ENCODE results near the gene MCTP2. TPM values are rescaled to one million over a fixed set of nuclear protein-coding genes. Genes with fewer than 3 reads are reported as not detected.

The MCTP2 gene
- total and polyA plus RNA-seq, 2 of the 13 experiments (the other 11 are each of a cell fraction or from before 2014, with no cell fraction given): 5.1 to 8.6 TPM

- TF ChIP-seq ZNF563 (CRISPR knock-in tag; IDR thresholded peaks at IDR 0.05): no peak
- no peak for TF ChIP-seq ZFYVE20 (CRISPR knock-in tag; IDR thresholded peaks at IDR 0.05; ENCODE audit: borderline replicate concordance, low read depth)
- TF ChIP-seq ZIK1 (CRISPR knock-in tag; IDR thresholded peaks at IDR 0.05; ENCODE audit: borderline replicate concordance, low read depth): no peak
- no peak for TF ChIP-seq ZNF737 (CRISPR knock-in tag; IDR thresholded peaks at IDR 0.05; ENCODE audit: borderline replicate concordance)
- no peak for TF ChIP-seq ZNF256 (CRISPR knock-in tag; conservative IDR thresholded peaks at IDR 0.05)
These were observed 45.7 kb upstream of the MCTP2 start (continued) for GRCh38 chr15:94185547-94186236.

DNA sequence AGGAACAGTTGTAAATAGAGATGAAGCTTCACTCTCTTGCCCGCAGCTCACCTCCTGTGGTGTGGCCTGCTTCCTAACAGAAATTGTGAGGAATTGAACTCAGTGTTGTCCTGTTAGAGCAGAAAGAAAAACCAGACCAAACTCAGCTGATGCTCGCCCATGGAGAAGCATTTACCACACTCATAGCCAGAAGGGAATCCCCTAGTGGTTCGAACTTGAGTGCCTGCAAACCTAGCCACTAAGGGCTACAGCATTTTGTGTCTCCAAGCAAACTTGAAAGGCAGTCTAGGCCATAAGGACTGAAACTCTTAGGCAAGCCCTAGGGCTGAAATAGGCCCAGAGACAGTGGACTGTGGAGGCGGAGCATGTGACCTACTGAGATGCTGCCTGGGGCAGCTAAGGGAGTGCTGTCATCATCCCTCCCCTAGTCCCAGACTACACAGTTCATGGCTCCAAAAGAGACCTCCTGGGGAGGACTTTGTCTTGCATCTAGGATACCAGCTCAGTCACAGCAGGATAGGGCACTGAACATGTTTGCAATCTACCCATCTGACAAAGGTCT, 44.5 kb upstream of the MCTP2 start:
- POLR2A ChIA-PET: no interaction called here
- no peak for FAIRE-seq
- TF ChIP-seq RFXAP (CRISPR knock-in tag; IDR thresholded peaks at IDR 0.05; ENCODE audit: borderline replicate concordance) (no peak), NFIB (CRISPR knock-in tag; IDR thresholded peaks at IDR 0.05; ENCODE audit: borderline replicate concordance) (no peak), UBTF (CRISPR knock-in tag; IDR thresholded peaks at IDR 0.05) (no peak), TERF1 (CRISPR knock-in tag; IDR thresholded peaks at IDR 0.05) (no peak), ESRRA (CRISPR knock-in tag; IDR thresholded peaks at IDR 0.05; ENCODE audit: low read depth) (no peak), GFI1 (CRISPR knock-in tag; IDR thresholded peaks at IDR 0.05; ENCODE audit: borderline replicate concordance) (no peak), JUND (CRISPR knock-in tag; IDR thresholded peaks at IDR 0.05) (no peak), KLF13 (CRISPR knock-in tag; IDR thresholded peaks at IDR 0.05) (no peak), IKZF5 (CRISPR knock-in tag; IDR thresholded peaks at IDR 0.05) (no peak), AGO2 (optimal IDR thresholded peaks at IDR 0.05; ENCODE audit: low read depth, low read length) (no peak), ZNF747 (CRISPR knock-in tag; IDR thresholded peaks at IDR 0.05; ENCODE audit: borderline replicate concordance) (no peak), ASH2L (IDR thresholded peaks at IDR 0.05; ENCODE audit: insufficient read length, low read depth, low read length) (no peak), NCOA1 (CRISPR knock-in tag; IDR thresholded peaks at IDR 0.05) (no peak), ZNF746 (CRISPR knock-in tag; IDR thresholded peaks at IDR 0.05) (no peak)

More for the DNA sequence above, 44.5 kb upstream of the MCTP2 start:
- CTCF ChIA-PET (ENCODE audit: low intra/inter-chr PET ratio, low total read pairs): no interaction called here
- Histone ChIP-seq H2AFZ (ENCODE audit: low read length) (no peak overlapping the region), H3K9ac (ENCODE audit: insufficient read depth, low read depth, low read length) (no peak overlapping the region), H3K4me2 (ENCODE audit: low read depth, low read length) (no peak overlapping the region), H3K9me3 (ENCODE audit: low read length) (no peaks in the 10 kb centered on the region), H4K20me1 (ENCODE audit: insufficient read depth, low read length) (no peaks in the 10 kb centered on the region), H3K27me3 (ENCODE audit: control insufficient read depth in 1 of 2, insufficient read depth in 2 of 2, low read length in 2 of 2) (no peaks in the 10 kb centered on the region), H3K4me1 (ENCODE audit: insufficient read depth, low read length) (no peaks in the 10 kb centered on the region), H3K79me2 (ENCODE audit: insufficient read depth, low read length) (no peaks in the 10 kb centered on the region), H3K4me3 (replicated peaks in 1 of 3; ENCODE audit: insufficient read depth in 1 of 3, low read depth in 2 of 3, low read length in 3 of 3) (no peak overlapping the region), H3K27ac (ENCODE audit: extremely low read length, insufficient read depth, low read length) (no peak overlapping the region), H3K36me3 (replicated peaks in 1 of 2; ENCODE audit: control insufficient read depth in 1 of 2, insufficient read depth in 2 of 2, low read length in 2 of 2) (no peaks in the 10 kb centered on the region)
- BruUV-seq (replicated peaks): no TSS peak
- 0% methylated on average over 2 of the region's 4 CpGs for WGBS (ENCODE audit: low lambda C conversion rate)
- no peak for ATAC-seq
- DNase-seq (ENCODE audit: low spot score): no peak
- in situ Hi-C loops (cut with HindIII; ENCODE audit: extremely low pct_ligation_motif_present, low pct_unique_long_range_greater_than_20kb): no loop called here
- intact Hi-C loops (cut with micrococcal nuclease; ENCODE audit: unreplicated experiment): no loop called here

Data from HepG2 (cell line).